CD4-positive, alpha-beta T cell treated with Interleukin-6 for 4 hours (primary cell): ENCODE data around the gene FEM1C.

ENCODE experiments used
- DNase-seq: peaks from one replicate; pipeline ENCODE4 v3.0.0-alpha.2; 2020; ENCODE audit warnings: mixed read lengths

Gene FEM1C, protein sequence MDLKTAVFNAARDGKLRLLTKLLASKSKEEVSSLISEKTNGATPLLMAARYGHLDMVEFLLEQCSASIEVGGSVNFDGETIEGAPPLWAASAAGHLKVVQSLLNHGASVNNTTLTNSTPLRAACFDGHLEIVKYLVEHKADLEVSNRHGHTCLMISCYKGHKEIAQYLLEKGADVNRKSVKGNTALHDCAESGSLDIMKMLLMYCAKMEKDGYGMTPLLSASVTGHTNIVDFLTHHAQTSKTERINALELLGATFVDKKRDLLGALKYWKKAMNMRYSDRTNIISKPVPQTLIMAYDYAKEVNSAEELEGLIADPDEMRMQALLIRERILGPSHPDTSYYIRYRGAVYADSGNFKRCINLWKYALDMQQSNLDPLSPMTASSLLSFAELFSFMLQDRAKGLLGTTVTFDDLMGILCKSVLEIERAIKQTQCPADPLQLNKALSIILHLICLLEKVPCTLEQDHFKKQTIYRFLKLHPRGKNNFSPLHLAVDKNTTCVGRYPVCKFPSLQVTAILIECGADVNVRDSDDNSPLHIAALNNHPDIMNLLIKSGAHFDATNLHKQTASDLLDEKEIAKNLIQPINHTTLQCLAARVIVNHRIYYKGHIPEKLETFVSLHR

DNA sequence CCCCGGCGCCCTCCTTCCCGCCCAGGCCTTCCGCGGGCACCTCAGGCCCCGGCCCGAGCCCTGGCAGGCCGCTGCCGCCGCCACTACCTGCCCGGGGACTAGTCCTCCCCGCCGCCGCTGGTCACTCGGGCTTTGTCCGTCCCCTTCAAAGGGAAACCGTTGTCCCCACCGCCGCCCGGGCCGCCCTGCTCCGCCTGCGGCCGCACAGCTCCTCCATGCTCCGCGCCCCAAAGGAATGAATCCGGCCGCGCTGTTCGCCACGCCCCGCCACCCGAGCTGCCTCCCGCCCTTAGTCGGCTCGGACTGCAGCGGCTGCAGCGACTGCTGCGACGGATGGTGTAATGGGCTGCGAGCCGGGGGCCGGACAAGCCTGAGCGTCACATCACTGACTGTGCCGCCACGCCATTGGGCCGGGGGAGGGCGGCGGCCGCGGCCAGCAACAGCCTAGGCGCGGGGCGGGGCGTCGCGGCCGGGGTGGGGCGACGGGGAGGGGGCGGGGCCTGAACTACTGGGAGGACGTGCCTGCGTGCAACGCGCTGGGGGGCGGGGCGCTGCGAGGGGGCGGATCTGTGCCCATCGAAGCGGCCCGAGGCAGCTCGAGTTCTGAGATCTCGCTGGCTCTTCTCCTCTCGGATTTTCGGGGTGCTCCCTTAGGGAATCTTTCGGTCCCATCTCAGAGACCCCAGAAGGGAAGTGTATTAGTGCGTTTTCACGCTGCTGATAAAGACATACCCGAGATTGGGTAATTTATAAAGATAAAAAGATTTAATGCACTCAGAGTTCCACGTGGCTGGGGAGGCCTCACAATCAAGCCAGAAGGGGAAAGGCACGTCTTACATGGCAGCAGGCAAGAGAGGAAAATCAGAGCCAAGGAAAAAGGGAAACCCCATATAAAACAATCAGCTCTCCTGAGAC, at the start of gene FEM1C:
FEM1C (minus strand) TSS at position 340 of the 915 bp plus-strand sequence. CDS start 1,282 bp downstream, outside the sequence.
- DNase-seq: peak; percentile 99

DNA sequence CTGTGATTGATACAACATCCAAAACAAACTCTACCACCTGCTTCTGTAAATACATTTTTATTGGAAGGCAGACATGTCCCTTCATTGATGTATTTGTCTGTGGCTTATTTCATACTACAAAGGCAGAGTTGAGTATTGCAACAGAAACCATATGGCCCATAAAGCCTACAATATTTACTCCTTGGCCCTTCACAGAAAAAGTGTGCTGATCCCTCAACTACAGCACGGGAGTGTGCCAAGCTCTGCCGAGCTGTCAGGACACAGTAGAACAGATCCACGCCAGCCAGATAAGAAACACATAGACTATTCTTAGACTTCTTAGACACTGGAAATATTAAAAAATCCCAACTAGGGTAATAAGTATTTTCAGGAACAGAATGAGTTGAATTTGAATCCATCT, 44.5 kb upstream of the FEM1C start:
- DNase-seq: no peak

- no peak for DNase-seq
Observed at GRCh38 chr5:115588640-115589039, 44.1 kb upstream of the FEM1C start.

DNA sequence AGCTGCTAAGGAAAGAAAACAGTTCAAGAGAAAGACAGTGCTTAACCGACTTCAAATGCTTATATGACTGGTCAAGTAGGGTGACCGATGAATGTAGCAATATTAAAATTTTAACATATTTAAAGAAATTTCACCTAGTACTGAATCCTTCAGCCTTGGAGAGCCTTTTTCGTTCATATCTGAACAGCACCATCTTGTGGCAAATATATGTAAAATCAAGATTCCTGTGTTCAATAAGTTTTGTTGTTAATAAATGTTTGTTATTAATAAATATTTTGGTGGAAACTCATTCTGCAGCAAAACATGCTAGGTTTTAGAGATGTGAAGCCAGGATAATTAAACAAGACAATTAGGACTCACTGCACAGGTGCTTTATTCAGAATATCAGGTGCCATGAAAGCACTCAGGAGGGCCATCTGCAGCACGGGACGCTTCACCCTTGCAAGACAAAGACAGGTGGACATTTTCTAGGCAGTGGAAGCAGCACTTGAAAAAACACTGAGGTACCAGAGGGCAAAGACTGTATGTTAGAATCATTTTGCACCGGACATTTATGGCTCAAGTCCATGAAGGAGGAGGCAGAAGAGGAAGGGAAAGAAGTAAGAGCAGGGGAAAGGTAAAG, 42.1 kb upstream of the FEM1C start:
- no peak for DNase-seq

GRCh38 chr5:115585265-115585664, 40.7 kb upstream of the FEM1C start:
- no peak for DNase-seq

DNA sequence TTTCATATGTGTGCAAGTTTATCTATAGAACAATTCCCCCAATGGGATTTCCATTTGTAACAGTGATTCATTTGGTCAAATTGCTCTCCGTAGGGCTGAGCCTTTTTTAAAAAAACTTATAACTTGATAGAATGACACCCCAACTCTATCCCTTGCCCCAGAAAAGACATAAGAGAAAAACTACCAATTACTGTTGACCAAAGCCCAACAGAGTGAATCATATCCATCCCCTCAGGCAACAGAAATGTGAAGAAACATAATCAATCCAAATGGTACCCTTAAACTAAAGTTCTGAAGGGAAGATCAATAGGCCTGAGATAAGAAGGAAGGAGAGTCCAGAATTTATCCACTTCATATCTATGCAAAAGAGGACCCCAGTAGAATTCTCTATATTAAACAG, 39.9 kb upstream of the FEM1C start:
- DNase-seq: no peak

DNA sequence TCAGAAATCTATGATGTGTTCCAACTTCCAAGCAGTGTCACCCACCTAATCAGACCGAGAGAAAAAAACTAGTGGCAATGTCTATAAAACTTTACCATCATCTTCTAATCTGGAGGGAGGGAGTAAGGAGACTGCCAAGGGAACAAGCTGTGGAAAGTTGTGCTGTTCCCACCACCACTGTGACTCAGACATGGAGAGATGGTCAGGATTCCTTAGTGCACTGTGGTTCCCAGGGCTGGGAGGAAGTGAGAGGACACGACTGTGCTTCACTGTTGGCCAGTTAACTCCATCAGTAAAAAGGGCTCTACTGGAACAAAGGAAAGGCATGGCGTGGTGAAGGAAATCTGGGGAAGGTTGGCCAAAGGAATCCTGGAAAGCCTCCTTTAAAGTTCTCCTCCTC, 38.9 kb upstream of the FEM1C start:
- no peak for DNase-seq

GRCh38 chr5:115580941-115581340, 36.4 kb upstream of the FEM1C start:
- DNase-seq: no peak

- DNase-seq: no peak
Observed at GRCh38 chr5:115579747-115580173, 35.2 kb upstream of the FEM1C start.

DNA sequence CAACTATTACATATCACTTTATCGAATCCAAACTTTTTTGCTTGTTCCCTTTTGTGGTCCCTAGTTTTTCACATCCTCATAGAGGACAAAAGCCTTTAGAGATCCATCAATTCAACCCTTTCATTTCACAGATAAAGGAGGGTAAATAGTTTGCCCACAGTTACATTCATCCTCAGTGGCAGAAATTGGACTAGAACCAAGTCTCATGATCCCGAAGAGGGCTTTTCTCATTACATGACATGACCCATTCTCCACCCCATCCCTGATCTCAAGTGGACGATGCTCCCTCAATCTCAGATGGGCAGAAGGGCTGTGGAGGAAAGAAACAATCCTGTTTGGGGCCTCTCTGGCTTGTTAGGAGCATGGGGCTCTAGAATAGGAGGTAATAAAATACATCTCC, 34.6 kb upstream of the FEM1C start:
- DNase-seq: no peak

DNA sequence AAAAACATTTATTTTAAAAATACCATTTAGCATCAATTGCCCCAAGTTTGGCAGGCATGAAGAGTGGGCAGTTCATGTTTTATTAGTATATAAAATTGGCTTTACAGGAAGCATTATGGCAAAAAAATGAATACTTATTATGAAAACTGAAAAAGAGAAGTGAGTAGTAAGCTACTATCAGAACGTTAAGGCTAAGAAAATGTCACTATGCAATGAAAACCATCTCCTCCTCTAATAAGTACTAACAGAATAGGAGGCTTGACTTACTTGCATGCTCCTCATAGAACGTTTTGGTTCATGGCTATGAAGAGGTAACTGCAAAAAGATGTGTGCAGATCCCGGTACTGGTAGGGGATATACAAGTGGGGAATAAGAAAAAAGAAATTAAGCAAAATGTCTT, 34.1 kb upstream of the FEM1C start:
- DNase-seq: no peak

- DNase-seq: no peak
Observed at GRCh38 chr5:115577741-115578140, 33.2 kb upstream of the FEM1C start.

DNA sequence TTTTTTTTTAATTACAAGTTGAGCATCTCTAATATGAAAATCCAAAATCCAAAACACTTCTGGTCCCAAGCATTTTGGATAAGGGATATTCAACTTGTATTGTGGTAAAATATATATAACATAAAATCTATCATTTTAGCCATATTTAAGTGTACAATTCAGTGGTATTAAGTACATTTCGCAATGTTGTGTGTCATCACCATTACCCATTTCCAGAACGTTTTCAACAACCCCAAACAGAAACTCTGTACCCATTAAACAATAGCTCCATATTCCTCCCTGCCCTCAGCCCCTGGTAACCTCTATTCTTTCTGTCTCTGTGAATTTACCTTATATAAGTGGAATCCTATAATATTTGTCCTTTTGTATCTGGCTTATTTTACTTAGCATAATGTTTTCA, 32.8 kb upstream of the FEM1C start:
- DNase-seq: no peak

- no peak for DNase-seq
Observed at GRCh38 chr5:115575167-115576070, 30.8 kb upstream of the FEM1C start.

GRCh38 chr5:115573133-115573532, 28.6 kb upstream of the FEM1C start:
- DNase-seq: no peak

- no peak for DNase-seq
Observed at GRCh38 chr5:115571441-115571878, 26.9 kb upstream of the FEM1C start.

DNA sequence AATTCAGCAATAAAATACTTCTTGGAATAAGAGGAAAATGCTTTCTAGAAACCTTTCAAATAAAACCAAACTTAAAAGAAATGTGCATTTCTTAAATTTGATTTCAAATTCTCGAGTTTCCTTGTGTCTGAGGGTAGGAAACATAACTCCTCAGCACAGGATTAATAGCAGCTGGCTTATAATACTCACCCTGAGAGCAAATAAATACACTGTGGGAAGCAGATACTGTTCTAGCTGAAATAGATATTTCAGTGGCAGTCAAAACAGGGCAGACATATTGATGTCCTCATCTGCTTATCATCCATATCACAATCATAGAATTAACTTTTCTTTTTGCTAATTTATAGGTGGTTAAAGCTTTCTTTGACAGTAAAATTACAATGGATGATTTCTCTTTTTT, 24.1 kb upstream of the FEM1C start:
- no peak for DNase-seq

DNA sequence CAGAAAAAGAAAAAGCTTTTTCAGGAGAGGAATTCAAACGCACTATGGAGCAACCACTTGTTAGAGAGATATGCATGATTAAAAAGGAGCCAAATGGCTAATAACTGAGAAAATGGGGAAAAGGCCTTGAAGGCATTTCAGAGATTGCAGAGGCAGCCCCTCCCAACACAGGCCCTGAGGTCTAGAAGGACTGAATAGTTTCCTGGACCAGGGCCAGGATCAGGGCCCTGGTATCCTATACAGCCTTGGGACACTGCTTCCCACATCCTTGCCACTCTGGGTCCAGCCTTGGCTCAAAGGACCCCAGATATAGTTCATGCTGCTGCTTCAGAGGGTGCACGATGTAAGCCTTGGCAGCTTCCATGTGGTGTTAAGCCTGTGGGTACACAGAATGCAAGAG, 20.7 kb upstream of the FEM1C start:
- DNase-seq: no peak

- DNase-seq: no peak
Observed at GRCh38 chr5:115561176-115561575, 16.6 kb upstream of the FEM1C start.

GRCh38 chr5:115559524-115559923, 14.9 kb upstream of the FEM1C start:
- no peak for DNase-seq

- no peak for DNase-seq
Observed at GRCh38 chr5:115558388-115558956, 13.9 kb upstream of the FEM1C start.
